ENCODE data around the gene ADAM20. TPM values are rescaled to one million over a fixed set of nuclear protein-coding genes. Genes with fewer than 3 reads are reported as not detected.

The ADAM20 gene
- total RNA-seq, 1 donor from 2014 or later: 1.4 TPM

DNA sequence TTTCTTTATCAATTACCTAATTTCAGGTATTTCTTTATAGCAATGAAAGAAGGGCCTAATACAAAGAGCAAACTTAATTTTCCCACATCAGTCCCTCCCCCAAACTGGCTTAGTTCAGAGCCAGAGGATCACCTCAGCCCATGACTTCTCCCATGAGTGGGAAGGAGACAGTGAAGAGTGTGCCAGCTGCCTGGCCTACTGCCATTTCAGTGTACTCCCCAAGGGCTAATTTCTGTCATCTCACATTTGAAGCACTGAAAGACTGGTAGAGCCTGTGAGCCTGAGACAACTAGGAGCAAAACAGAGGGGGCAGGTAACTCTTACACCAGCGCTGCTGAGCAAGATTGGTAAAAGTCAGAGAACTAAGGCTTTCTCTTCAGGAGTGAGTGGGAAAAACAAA, 29.1 kb upstream of the ADAM20 start:
- no peaks in the 10 kb centered on the region for H3K4me1 Mint-ChIP-seq
- H3K36me3 Mint-ChIP-seq: peaks cover 69% of the 10 kb centered on the region
- H3K27me3 Mint-ChIP-seq (ENCODE audit: low read depth): no peaks in the 10 kb centered on the region
- TF ChIP-seq, protein P1, sequence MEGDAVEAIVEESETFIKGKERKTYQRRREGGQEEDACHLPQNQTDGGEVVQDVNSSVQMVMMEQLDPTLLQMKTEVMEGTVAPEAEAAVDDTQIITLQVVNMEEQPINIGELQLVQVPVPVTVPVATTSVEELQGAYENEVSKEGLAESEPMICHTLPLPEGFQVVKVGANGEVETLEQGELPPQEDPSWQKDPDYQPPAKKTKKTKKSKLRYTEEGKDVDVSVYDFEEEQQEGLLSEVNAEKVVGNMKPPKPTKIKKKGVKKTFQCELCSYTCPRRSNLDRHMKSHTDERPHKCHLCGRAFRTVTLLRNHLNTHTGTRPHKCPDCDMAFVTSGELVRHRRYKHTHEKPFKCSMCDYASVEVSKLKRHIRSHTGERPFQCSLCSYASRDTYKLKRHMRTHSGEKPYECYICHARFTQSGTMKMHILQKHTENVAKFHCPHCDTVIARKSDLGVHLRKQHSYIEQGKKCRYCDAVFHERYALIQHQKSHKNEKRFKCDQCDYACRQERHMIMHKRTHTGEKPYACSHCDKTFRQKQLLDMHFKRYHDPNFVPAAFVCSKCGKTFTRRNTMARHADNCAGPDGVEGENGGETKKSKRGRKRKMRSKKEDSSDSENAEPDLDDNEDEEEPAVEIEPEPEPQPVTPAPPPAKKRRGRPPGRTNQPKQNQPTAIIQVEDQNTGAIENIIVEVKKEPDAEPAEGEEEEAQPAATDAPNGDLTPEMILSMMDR (IDR thresholded peaks at IDR 0.05; ENCODE audit: unreplicated experiment): no peak
- DNase-seq (ENCODE audit: low spot score in 2 of 2, unreplicated experiment in 2 of 2): no peak
- no peak overlapping the region for H3K4me3 Mint-ChIP-seq
- peaks cover 46% of the 10 kb centered on the region for H3K9me3 Mint-ChIP-seq
- H3K27ac Mint-ChIP-seq: no peak overlapping the region

DNA sequence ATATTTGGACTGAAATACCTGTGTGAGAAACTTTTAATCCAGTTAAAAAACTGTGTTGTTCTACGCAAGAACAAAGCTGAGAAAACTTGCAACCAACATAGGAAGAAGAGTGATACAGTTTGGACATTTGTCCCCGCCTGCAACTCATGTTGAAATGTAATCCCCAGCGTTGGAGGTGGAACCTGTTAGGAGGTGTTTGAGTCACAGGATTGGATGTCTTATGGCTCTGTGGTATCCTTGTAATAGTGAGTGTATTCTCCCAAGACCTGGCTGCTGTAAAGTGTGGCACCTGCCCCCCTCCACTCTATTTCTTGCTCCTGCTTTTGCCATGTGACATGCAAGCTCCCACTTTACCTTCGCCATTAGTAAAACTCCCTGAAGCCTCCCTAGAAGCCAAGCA, 28.6 kb upstream of the ADAM20 start:
- Mint-ChIP-seq H3K4me1 (no peaks in the 10 kb centered on the region), H3K27ac (no peak overlapping the region), H3K36me3 (peaks cover 69% of the 10 kb centered on the region), H3K27me3 (ENCODE audit: low read depth) (no peaks in the 10 kb centered on the region), H3K9me3 (peaks cover 46% of the 10 kb centered on the region), H3K4me3 (no peak overlapping the region)
- TF ChIP-seq, protein P1 (IDR thresholded peaks at IDR 0.05; ENCODE audit: unreplicated experiment): no peak
- no peak for DNase-seq (ENCODE audit: low spot score in 2 of 2, unreplicated experiment in 2 of 2)

DNA sequence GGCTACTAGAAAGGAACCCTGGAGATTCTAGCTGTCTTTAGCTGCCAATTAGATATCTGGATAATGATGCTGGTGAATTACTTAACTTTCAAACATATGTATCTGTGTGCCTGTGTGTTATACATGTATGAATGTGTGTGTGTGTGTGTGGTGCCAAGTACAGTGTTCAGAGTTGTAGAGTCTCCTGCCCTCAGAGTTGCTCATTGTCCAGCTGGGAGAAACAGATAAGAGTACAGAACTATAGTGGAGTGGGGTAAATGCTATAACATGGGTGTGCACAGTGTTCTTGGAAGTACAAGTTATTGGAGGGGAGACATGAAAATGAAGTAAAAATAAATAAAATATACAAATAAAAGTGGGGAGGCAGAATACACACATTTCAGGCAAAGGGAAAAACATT, 23.6 kb upstream of the ADAM20 start:
- no peak for DNase-seq (ENCODE audit: low spot score in 2 of 2, unreplicated experiment in 2 of 2)
- Mint-ChIP-seq H3K4me1 (no peaks in the 10 kb centered on the region), H3K36me3 (peaks cover 36% of the 10 kb centered on the region), H3K4me3 (no peak overlapping the region), H3K9me3 (peaks cover 26% of the 10 kb centered on the region), H3K27me3 (ENCODE audit: low read depth) (no peaks in the 10 kb centered on the region), H3K27ac (no peak overlapping the region)
- TF ChIP-seq, protein P1 (IDR thresholded peaks at IDR 0.05; ENCODE audit: unreplicated experiment): no peak

DNA sequence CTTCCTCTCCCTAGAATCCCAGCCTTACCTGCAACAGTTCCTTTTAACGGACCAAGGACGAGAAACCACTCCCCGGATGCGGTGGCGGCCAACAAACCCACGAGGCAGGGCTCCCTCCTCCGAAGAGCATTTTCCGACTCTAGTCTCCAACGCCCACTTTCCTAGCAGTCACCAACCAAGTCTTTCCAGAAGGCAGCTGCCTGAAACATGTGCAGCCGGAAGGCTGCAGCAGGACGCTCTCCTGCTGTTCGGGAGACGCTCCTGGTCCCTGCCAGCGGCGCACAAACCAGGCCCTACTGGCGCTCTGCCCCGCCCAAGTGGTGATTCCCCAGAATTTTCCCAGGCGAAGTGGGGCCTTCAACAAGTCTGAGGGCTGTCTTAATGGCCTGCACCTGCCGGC, 21.1 kb upstream of the ADAM20 start:
- Mint-ChIP-seq H3K9me3 (peaks cover 7% of the 10 kb centered on the region), H3K36me3 (peaks cover 11% of the 10 kb centered on the region), H3K27ac (no peak overlapping the region), H3K4me1 (no peaks in the 10 kb centered on the region), H3K27me3 (ENCODE audit: low read depth) (no peaks in the 10 kb centered on the region), H3K4me3 (no peak overlapping the region)
- TF ChIP-seq, protein P1 (IDR thresholded peaks at IDR 0.05; ENCODE audit: unreplicated experiment): no peak
- DNase-seq (ENCODE audit: low spot score in 2 of 2, unreplicated experiment in 2 of 2): no peak

DNA sequence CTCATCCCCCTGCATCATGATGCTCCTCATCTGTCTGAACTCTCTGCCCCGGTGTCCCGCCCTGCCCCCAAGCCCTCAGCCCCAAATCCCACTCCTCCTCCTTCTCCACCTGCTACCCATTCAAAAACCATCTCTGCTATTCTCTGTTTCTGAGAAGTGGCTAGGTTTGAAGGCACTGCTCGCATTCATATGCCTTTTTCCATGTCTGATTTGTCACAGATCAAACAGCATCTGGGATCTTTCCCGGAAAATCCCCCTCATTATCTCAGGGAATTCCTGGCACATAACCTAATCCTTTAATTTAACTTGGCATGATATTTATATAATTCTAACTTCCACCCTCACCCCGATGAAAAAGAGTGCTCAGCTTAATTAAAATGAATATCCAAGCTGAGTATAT, 3.3 kb upstream of the ADAM20 start:
- Mint-ChIP-seq H3K4me3 (no peak overlapping the region), H3K27ac (no peak overlapping the region), H3K27me3 (ENCODE audit: low read depth) (no peaks in the 10 kb centered on the region), H3K9me3 (peaks cover 57% of the 10 kb centered on the region), H3K4me1 (no peaks in the 10 kb centered on the region), H3K36me3 (peaks cover 37% of the 10 kb centered on the region)
- DNase-seq (ENCODE audit: low spot score in 2 of 2, unreplicated experiment in 2 of 2): no peak
- TF ChIP-seq, protein P1 (IDR thresholded peaks at IDR 0.05; ENCODE audit: unreplicated experiment): no peak

DNA sequence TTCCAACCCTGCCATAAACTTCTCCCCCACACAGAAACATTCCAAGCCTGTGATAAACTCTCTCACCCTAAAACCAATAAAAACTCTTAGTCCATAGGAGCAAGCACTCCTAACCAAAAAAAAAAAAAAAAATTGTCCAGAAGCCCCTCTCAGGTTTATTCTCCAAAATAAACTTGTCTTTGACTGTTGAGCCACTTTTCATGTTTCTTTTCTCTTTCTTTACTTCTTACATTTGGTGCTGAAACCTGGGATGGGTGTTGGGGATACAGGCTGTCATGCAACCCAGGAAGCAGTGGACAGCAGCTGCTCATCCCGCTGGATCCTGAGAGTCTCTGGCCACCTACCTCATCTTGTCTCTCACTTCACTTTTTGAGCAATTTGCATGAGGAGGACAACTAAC, 2.0 kb upstream of the ADAM20 start:
- no peak for DNase-seq (ENCODE audit: low spot score in 2 of 2, unreplicated experiment in 2 of 2)
- Mint-ChIP-seq H3K27me3 (ENCODE audit: low read depth) (no peaks in the 10 kb centered on the region), H3K36me3 (peaks cover 43% of the 10 kb centered on the region), H3K27ac (no peak overlapping the region), H3K9me3 (peaks cover 63% of the 10 kb centered on the region), H3K4me1 (no peaks in the 10 kb centered on the region), H3K4me3 (no peak overlapping the region)
- TF ChIP-seq, protein P1 (IDR thresholded peaks at IDR 0.05; ENCODE audit: unreplicated experiment): no peak

Measured in mesothelial cell of epicardium (in vitro differentiated cells).